ENCODE data around the gene VAPB.

The VAPB gene

GRCh38 chr20:58440021-58440767 is 51.2 kb downstream of the VAPB start:
- no peaks in the 10 kb centered on the region for H3K27me3 ChIP-seq (ENCODE audit: low read depth)
- H3K4me3 ChIP-seq = no peak overlapping the region
- no peaks in the 10 kb centered on the region for H3K4me1 ChIP-seq
- no peak for DNase-seq (ENCODE audit: low spot score in 2 of 2)
- no peaks in the 10 kb centered on the region for H3K9me3 ChIP-seq
- in situ Hi-C loops (cut with MboI; ENCODE audit: low sequenced_read_pairs) = loop anchor here (10.0 kb wide), 1 partner anchor 195 kb away; no protein-coding TSS in a partner anchor
- peaks cover 33% of the 10 kb centered on the region for H3K36me3 ChIP-seq (replicated peaks)

DNA sequence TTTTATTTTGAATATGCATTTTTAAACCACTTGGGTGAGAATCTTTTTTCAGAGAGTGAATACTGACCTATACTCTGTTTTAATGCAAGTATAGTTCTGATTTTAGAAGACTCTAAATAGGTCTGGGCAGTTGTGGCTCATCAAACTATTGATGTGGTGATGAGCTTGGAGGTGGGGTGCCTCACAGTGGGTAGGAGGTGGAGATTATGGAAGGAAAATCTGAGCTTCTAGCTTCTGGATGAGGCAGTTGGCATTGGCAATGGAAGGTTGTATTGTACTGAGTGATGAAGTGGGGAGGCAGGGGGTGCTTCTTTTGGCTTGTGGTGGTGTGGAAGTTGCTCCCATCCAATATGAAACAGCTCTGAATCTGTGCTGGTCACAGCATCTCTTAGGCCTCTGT is 52.7 kb downstream of the VAPB start:
- H3K36me3 ChIP-seq (replicated peaks) = peaks cover 36% of the 10 kb centered on the region
- H3K9me3 ChIP-seq = no peaks in the 10 kb centered on the region
- in situ Hi-C loops (cut with MboI; ENCODE audit: low sequenced_read_pairs) = loop anchor here (10.0 kb wide), 1 partner anchor 197 kb away; no protein-coding TSS in a partner anchor

GRCh38 chr20:58444746-58445255 is 55.8 kb downstream of the VAPB start:
- Histone ChIP-seq H3K4me3 (no peak overlapping the region), H3K9me3 (no peaks in the 10 kb centered on the region), H3K36me3 (replicated peaks) (peaks cover 40% of the 10 kb centered on the region), H3K4me1 (no peaks in the 10 kb centered on the region), H3K27me3 (ENCODE audit: low read depth) (no peaks in the 10 kb centered on the region)
- in situ Hi-C loops (cut with MboI; ENCODE audit: low sequenced_read_pairs) = loop anchor here (10.0 kb wide), 1 partner anchor 200 kb away; no protein-coding TSS in a partner anchor
- DNase-seq (ENCODE audit: low spot score in 2 of 2) = no peak

More for the DNA sequence above, 52.7 kb downstream of the VAPB start:
- no peak for DNase-seq (ENCODE audit: low spot score in 2 of 2)
- Histone ChIP-seq H3K27me3 (ENCODE audit: low read depth) (no peaks in the 10 kb centered on the region), H3K4me3 (no peak overlapping the region), H3K4me1 (no peaks in the 10 kb centered on the region)

DNA sequence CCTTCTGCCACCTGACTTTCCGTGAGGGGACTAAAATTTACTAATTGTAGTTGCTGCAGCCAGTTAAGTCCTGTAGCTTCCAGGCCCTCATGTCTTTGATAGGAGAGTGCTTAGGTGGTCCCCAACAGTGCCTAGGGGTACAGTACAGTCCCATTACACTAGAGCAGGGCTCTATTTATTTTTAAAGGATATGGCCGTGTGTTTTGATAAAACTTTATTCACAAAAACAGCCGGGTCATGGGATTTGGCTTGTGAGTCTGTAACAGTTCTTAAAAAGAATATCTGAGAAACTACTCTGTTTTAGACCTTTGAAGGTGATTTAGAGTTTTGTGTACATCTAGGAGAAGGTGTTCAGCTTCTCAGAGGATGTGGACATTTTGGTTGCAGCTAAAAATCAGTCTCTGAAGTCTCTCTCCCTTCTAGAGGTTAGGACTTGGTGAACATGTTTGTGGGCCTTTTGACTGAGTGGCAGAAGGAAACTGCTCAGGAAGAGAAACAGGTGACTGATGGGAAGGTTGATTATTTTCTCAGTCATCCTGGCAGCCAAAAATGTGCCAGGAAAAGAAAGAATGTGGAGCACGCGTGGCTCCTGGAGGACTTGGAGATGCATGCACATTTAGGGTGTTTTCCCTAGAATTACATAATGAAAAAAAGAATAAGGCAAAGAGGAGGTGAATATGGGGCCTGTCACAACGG is 57.4 kb downstream of the VAPB start:
- DNase-seq (ENCODE audit: low spot score in 2 of 2) = no peak
- no peaks in the 10 kb centered on the region for H3K9me3 ChIP-seq
- H3K4me1 ChIP-seq = no peaks in the 10 kb centered on the region
- in situ Hi-C loops (cut with MboI; ENCODE audit: low sequenced_read_pairs) = loop anchor here (10.0 kb wide), 1 partner anchor 202 kb away; no protein-coding TSS in a partner anchor
- H3K4me3 ChIP-seq = no peak overlapping the region
- H3K36me3 ChIP-seq (replicated peaks) = peaks cover 31% of the 10 kb centered on the region
- no peaks in the 10 kb centered on the region for H3K27me3 ChIP-seq (ENCODE audit: low read depth)

DNA sequence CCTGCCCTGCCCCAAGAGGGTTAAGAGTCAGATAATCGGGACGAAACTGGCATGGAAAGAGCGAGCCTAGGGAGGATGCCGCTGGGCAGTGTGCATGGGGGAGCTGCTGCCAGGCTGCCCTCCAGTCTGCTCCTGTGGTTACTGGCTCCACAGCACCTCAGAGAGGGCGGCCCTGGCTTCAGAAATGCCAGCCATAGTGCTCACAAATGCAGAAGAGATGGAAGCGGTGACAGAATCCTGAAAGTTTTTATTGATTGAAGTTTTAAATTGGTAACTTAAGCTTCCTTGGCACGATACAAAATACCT is 57.9 kb downstream of the VAPB start:
- in situ Hi-C loops (cut with MboI; ENCODE audit: low sequenced_read_pairs) = loop anchor here (10.0 kb wide), 1 partner anchor 202 kb away; no protein-coding TSS in a partner anchor
- no peak for DNase-seq (ENCODE audit: low spot score in 2 of 2)
- peaks cover 29% of the 10 kb centered on the region for H3K36me3 ChIP-seq (replicated peaks)
- no peaks in the 10 kb centered on the region for H3K9me3 ChIP-seq
- H3K27me3 ChIP-seq (ENCODE audit: low read depth) = no peaks in the 10 kb centered on the region
- H3K4me1 ChIP-seq = no peaks in the 10 kb centered on the region
- no peak overlapping the region for H3K4me3 ChIP-seq

- Histone ChIP-seq H3K9me3 (no peaks in the 10 kb centered on the region), H3K36me3 (replicated peaks) (peaks cover 23% of the 10 kb centered on the region), H3K4me1 (no peaks in the 10 kb centered on the region), H3K4me3 (no peak overlapping the region), H3K27me3 (ENCODE audit: low read depth) (no peaks in the 10 kb centered on the region)
- in situ Hi-C loops (cut with MboI; ENCODE audit: low sequenced_read_pairs) = loop anchor here (10.0 kb wide), 1 partner anchor 203 kb away; no protein-coding TSS in a partner anchor
- DNase-seq (ENCODE audit: low spot score in 2 of 2) = peak in 1 of 2 experiments; percentile 68
Observed at GRCh38 chr20:58447511-58448391, 58.7 kb downstream of the VAPB start.

DNA sequence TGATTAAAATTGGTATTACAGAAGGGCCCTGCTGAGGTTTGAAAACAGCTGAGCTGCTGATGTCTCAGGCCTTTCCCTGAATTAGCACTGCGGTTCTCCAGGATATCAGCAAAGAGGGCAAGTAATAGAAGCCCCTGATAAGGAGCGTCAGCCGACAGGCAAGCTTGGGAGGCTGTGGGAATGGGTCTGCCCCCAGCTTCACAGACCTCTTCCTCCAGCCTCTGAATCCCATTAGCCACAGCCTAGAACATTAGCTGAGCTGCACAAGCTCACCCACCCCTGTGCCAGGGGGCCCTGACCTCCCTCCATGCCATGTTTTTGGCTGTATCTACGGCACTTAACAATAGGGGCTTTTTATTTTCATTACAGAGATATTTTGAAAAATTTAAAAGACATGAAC is 59.9 kb downstream of the VAPB start:
- Histone ChIP-seq H3K36me3 (replicated peaks) (peaks cover 18% of the 10 kb centered on the region), H3K27me3 (ENCODE audit: low read depth) (no peaks in the 10 kb centered on the region), H3K4me1 (no peaks in the 10 kb centered on the region), H3K9me3 (no peaks in the 10 kb centered on the region), H3K4me3 (no peak overlapping the region)
- DNase-seq (ENCODE audit: low spot score in 2 of 2) = no peak
- in situ Hi-C loops (cut with MboI; ENCODE audit: low sequenced_read_pairs) = loop anchor here (10.0 kb wide), 1 partner anchor 204 kb away; no protein-coding TSS in a partner anchor

DNA sequence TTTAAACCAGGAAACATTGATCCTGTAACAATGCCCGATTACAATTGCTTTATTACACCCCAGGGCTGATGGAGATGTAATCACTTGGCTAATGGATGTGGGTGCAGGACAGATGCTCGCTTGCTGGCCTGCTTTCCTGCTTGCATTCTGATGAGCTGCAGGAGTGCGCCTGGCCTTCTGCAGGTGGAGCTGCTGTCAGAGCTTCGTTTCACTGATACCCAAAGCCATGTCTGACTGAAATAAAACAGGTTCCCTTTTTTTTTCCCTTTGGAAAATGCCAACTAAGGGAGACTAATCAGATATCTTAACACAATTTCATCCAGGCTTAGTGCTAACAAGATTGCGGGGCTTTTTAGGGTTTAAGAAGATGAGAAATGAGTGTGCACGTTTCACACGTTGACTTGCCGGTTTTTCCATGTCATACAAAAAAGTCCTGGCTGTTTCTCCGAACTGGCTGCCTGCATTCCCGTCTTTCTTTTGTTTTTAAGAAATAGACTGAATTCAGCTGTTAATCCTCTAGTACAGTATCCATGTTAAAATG is 60.7 kb downstream of the VAPB start:
- H3K27me3 ChIP-seq (ENCODE audit: low read depth) = no peaks in the 10 kb centered on the region
- no peak for DNase-seq (ENCODE audit: low spot score in 2 of 2)
- no peak overlapping the region for H3K4me3 ChIP-seq
- peaks cover 11% of the 10 kb centered on the region for H3K36me3 ChIP-seq (replicated peaks)
- in situ Hi-C loops (cut with MboI; ENCODE audit: low sequenced_read_pairs) = loop anchor here (10.0 kb wide), 1 partner anchor 205 kb away; no protein-coding TSS in a partner anchor
- H3K4me1 ChIP-seq = no peaks in the 10 kb centered on the region
- H3K9me3 ChIP-seq = no peaks in the 10 kb centered on the region

DNA sequence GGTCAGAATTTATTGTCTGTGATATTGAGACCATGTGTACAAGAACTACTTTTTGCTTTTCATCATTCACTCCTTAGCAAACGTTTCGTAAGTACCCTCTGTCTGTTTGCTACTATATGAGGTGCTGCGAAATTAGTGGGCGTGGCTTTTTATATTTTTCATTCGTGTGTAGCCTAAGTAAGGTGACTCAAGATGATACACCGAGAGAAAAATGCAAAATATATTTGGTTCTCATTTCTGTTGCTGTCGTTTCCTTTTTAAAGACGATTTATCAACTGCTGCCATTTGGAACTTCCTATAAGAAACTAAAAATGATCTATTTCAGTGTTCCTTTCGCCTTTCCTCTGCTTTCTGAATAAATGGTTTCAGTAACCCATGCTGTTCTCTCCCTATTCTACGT is 61.2 kb downstream of the VAPB start:
- H3K4me1 ChIP-seq = no peaks in the 10 kb centered on the region
- no peaks in the 10 kb centered on the region for H3K27me3 ChIP-seq (ENCODE audit: low read depth)
- no peak for DNase-seq (ENCODE audit: low spot score in 2 of 2)
- H3K4me3 ChIP-seq = no peak overlapping the region
- H3K36me3 ChIP-seq (replicated peaks) = peaks cover 7% of the 10 kb centered on the region
- H3K9me3 ChIP-seq = no peaks in the 10 kb centered on the region
- in situ Hi-C loops (cut with MboI; ENCODE audit: low sequenced_read_pairs) = no loop called here

- Histone ChIP-seq H3K4me1 (no peaks in the 10 kb centered on the region), H3K9me3 (no peaks in the 10 kb centered on the region), H3K36me3 (replicated peaks) (peaks cover 4% of the 10 kb centered on the region), H3K4me3 (no peak overlapping the region), H3K27me3 (ENCODE audit: low read depth) (no peaks in the 10 kb centered on the region)
- in situ Hi-C loops (cut with MboI; ENCODE audit: low sequenced_read_pairs) = no loop called here
- DNase-seq (ENCODE audit: low spot score in 2 of 2) = no peak
Observed at GRCh38 chr20:58452667-58453255, 63.7 kb downstream of the VAPB start.

GRCh38 chr20:58453391-58453790 is 64.4 kb downstream of the VAPB start:
- Histone ChIP-seq H3K36me3 (replicated peaks) (no peaks in the 10 kb centered on the region; the same call in none of the 2 replicates), H3K9me3 (no peaks in the 10 kb centered on the region), H3K4me3 (no peak overlapping the region), H3K4me1 (no peaks in the 10 kb centered on the region), H3K27me3 (ENCODE audit: low read depth) (no peaks in the 10 kb centered on the region)
- DNase-seq (ENCODE audit: low spot score in 2 of 2) = no peak
- in situ Hi-C loops (cut with MboI; ENCODE audit: low sequenced_read_pairs) = no loop called here

GRCh38 chr20:58454460-58454859 is 65.4 kb downstream of the VAPB start:
- Histone ChIP-seq H3K36me3 (replicated peaks) (no peaks in the 10 kb centered on the region; the same call in none of the 2 replicates), H3K9me3 (no peaks in the 10 kb centered on the region), H3K4me3 (no peak overlapping the region), H3K27me3 (ENCODE audit: low read depth) (no peaks in the 10 kb centered on the region), H3K4me1 (no peaks in the 10 kb centered on the region)
- in situ Hi-C loops (cut with MboI; ENCODE audit: low sequenced_read_pairs) = no loop called here
- DNase-seq (ENCODE audit: low spot score in 2 of 2) = no peak

Data from HAP-1 (cell line).